Measurements from ENCODE around the gene C2CD2.

Gene C2CD2

GRCh38 chr21:41871293-41872030 lies 82.4 kb downstream of the C2CD2 start:
- H3K4me3 ChIP-seq (ENCODE audit: control insufficient read depth, low read depth, low read length), result no peak overlapping the region
- no peak for TF ChIP-seq CTCF (IDR thresholded peaks at IDR 0.05; ENCODE audit: control insufficient read depth, insufficient read depth, low read depth, low read length, missing control alignments)
- DNase-seq (ENCODE audit: low read depth), result no peak

- no peak for DNase-seq (ENCODE audit: low read depth)
- no peak overlapping the region for H3K4me3 ChIP-seq (ENCODE audit: control insufficient read depth, low read depth, low read length)
- no peak for TF ChIP-seq CTCF (IDR thresholded peaks at IDR 0.05; ENCODE audit: control insufficient read depth, insufficient read depth, low read depth, low read length, missing control alignments)
Observed at GRCh38 chr21:41869771-41870170, 84.0 kb downstream of the C2CD2 start.

- no peak for DNase-seq (ENCODE audit: low read depth)
- TF ChIP-seq CTCF (IDR thresholded peaks at IDR 0.05; ENCODE audit: control insufficient read depth, insufficient read depth, low read depth, low read length, missing control alignments), result no peak
- no peak overlapping the region for H3K4me3 ChIP-seq (ENCODE audit: control insufficient read depth, low read depth, low read length)
Observed at GRCh38 chr21:41868062-41868710, 85.6 kb downstream of the C2CD2 start.

GRCh38 chr21:41867313-41867712 lies 86.5 kb downstream of the C2CD2 start:
- TF ChIP-seq CTCF (IDR thresholded peaks at IDR 0.05; ENCODE audit: control insufficient read depth, insufficient read depth, low read depth, low read length, missing control alignments), result no peak
- H3K4me3 ChIP-seq (ENCODE audit: control insufficient read depth, low read depth, low read length), result no peak overlapping the region
- DNase-seq (ENCODE audit: low read depth), result no peak

- DNase-seq (ENCODE audit: low read depth), result no peak
- no peak overlapping the region for H3K4me3 ChIP-seq (ENCODE audit: control insufficient read depth, low read depth, low read length)
- no peak for TF ChIP-seq CTCF (IDR thresholded peaks at IDR 0.05; ENCODE audit: control insufficient read depth, insufficient read depth, low read depth, low read length, missing control alignments)
Observed at GRCh38 chr21:41866274-41866809, 87.5 kb downstream of the C2CD2 start.

- TF ChIP-seq CTCF (IDR thresholded peaks at IDR 0.05; ENCODE audit: control insufficient read depth, insufficient read depth, low read depth, low read length, missing control alignments), result no peak
- no peak overlapping the region for H3K4me3 ChIP-seq (ENCODE audit: control insufficient read depth, low read depth, low read length)
- DNase-seq (ENCODE audit: low read depth), result no peak
Observed at GRCh38 chr21:41865002-41865777, 88.6 kb downstream of the C2CD2 start.

Measured in AG09309 (cell line).